ENCODE measurements around the gene IL1R1.

DNA sequence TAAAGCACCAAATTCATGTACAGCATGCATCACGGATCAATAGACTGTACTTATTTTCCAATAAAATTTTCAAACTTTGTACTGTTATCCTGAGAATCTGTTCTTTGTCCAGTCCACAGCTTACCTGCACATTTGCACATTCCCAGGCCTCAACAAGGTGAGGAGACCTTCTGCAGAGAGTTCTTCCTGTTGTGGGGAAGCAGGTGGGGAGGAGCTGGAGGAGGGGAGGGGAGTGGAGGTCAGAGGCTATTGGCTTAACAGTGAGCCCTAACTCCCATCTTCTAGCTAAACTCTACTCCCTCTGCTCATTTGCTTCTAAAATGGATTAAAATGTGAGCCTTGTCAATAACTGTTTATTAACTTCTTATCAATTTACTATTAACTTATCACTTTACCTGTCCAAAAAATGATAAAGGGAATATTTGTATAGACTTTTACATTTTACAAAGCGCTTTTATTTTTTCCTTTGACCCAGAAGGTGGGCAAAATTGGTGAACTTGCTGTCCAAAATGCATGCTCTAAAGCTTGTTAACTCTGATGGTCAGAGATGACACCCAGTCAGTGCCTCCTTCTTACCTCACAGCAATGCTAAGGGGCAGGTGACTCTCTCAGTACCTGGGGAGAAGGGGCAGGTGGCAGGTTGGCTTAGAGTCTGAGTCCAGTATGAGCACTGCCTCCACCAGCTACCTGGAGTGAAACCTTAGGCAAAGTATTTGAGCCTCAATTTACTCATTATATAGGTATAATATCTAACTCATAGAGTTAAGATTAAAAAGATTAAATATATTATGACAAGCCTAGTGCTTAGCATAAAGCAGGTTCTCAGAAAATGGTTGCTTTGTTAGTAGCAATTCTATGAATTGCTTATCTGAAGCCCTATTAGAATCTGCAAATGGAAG is 37.5 kb downstream of the IL1R1 start:
- TF ChIP-seq POLR2A (IDR thresholded peaks at IDR 0.05) (no peak), CTCF (IDR thresholded peaks at IDR 0.05) (no peak), POLR2AphosphoS5 (IDR thresholded peaks at IDR 0.05) (no peak)

Measured in stomach (tissue), 4 donors.